ENCODE results near the gene SDHAF3.

The SDHAF3 gene

GRCh38 chr7:97166308-97166707, 48.8 kb downstream of the SDHAF3 start:
- peaks cover 7% of the 10 kb centered on the region for H3K4me1 ChIP-seq (ENCODE audit: control insufficient read depth, low read length)
- no peaks in the 10 kb centered on the region for H4K20me1 ChIP-seq (ENCODE audit: control insufficient read depth, insufficient read depth, low read depth, low read length)
- TF ChIP-seq EZH2phosphoT487 (IDR thresholded peaks at IDR 0.05; ENCODE audit: borderline replicate concordance, low read length): no peak
- H3K36me3 ChIP-seq (ENCODE audit: control insufficient read depth, low read length): peaks cover 31% of the 10 kb centered on the region
- H3K4me2 ChIP-seq (ENCODE audit: low read length): no peak overlapping the region
- peaks cover 9% of the 10 kb centered on the region; the same call in 1 of the 2 replicates for H3K9me3 ChIP-seq (ENCODE audit: control insufficient read depth, insufficient read depth, low read length)
- H3K27me3 ChIP-seq (ENCODE audit: control insufficient read depth, low read length): no peaks in the 10 kb centered on the region
- H3K4me3 ChIP-seq (ENCODE audit: low read length): no peak overlapping the region
- H3K9me2 ChIP-seq (replicated peaks; ENCODE audit: control insufficient read depth, low read length): no peaks in the 10 kb centered on the region
- no peaks in the 10 kb centered on the region for H3F3A ChIP-seq (ENCODE audit: control insufficient read depth, insufficient read depth)
- no peak overlapping the region for H3K27ac ChIP-seq (ENCODE audit: low read depth, low read length)
- peaks cover 46% of the 10 kb centered on the region for H3K79me2 ChIP-seq (ENCODE audit: control insufficient read depth, low read length)

- Histone ChIP-seq H3K9me2 (replicated peaks; ENCODE audit: control insufficient read depth, low read length) (no peaks in the 10 kb centered on the region), H3K36me3 (ENCODE audit: control insufficient read depth, low read length) (peaks cover 27% of the 10 kb centered on the region), H3K4me3 (ENCODE audit: low read length) (no peak overlapping the region), H3K4me2 (ENCODE audit: low read length) (no peak overlapping the region), H4K20me1 (ENCODE audit: control insufficient read depth, insufficient read depth, low read depth, low read length) (no peaks in the 10 kb centered on the region), H3K27ac (ENCODE audit: low read depth, low read length) (no peak overlapping the region), H3K4me1 (ENCODE audit: control insufficient read depth, low read length) (peaks cover 7% of the 10 kb centered on the region), H3F3A (ENCODE audit: control insufficient read depth, insufficient read depth) (no peaks in the 10 kb centered on the region), H3K9me3 (ENCODE audit: control insufficient read depth, insufficient read depth, low read length) (peaks cover 9% of the 10 kb centered on the region; the same call in 1 of the 2 replicates), H3K27me3 (ENCODE audit: control insufficient read depth, low read length) (no peaks in the 10 kb centered on the region), H3K79me2 (ENCODE audit: control insufficient read depth, low read length) (peaks cover 43% of the 10 kb centered on the region)
- TF ChIP-seq CTCF (IDR thresholded peaks at IDR 0.05; ENCODE audit: low read depth, low read length, poor library complexity, severe bottlenecking): no peak
- no peak for TF ChIP-seq EZH2phosphoT487 (IDR thresholded peaks at IDR 0.05; ENCODE audit: borderline replicate concordance, low read length)
These were observed 49.7 kb downstream of the SDHAF3 start for GRCh38 chr7:97167176-97167575.

GRCh38 chr7:97167749-97168148, 50.3 kb downstream of the SDHAF3 start:
- no peaks in the 10 kb centered on the region for H3K27me3 ChIP-seq (ENCODE audit: control insufficient read depth, low read length)
- H3K9me3 ChIP-seq (ENCODE audit: control insufficient read depth, insufficient read depth, low read length): peaks cover 9% of the 10 kb centered on the region; the same call in 1 of the 2 replicates
- H3F3A ChIP-seq (ENCODE audit: control insufficient read depth, insufficient read depth): no peaks in the 10 kb centered on the region
- TF ChIP-seq EZH2phosphoT487 (IDR thresholded peaks at IDR 0.05; ENCODE audit: borderline replicate concordance, low read length) (no peak), CTCF (IDR thresholded peaks at IDR 0.05; ENCODE audit: low read depth, low read length, poor library complexity, severe bottlenecking) (no peak)
- H3K4me1 ChIP-seq (ENCODE audit: control insufficient read depth, low read length): peaks cover 7% of the 10 kb centered on the region
- peaks cover 27% of the 10 kb centered on the region for H3K36me3 ChIP-seq (ENCODE audit: control insufficient read depth, low read length)
- H4K20me1 ChIP-seq (ENCODE audit: control insufficient read depth, insufficient read depth, low read depth, low read length): no peaks in the 10 kb centered on the region
- H3K4me3 ChIP-seq (ENCODE audit: low read length): no peak overlapping the region
- no peaks in the 10 kb centered on the region for H3K9me2 ChIP-seq (replicated peaks; ENCODE audit: control insufficient read depth, low read length)
- peaks cover 40% of the 10 kb centered on the region for H3K79me2 ChIP-seq (ENCODE audit: control insufficient read depth, low read length)
- no peak overlapping the region for H3K4me2 ChIP-seq (ENCODE audit: low read length)
- H3K27ac ChIP-seq (ENCODE audit: low read depth, low read length): no peak overlapping the region

- Histone ChIP-seq H3K9me2 (replicated peaks; ENCODE audit: control insufficient read depth, low read length) (no peaks in the 10 kb centered on the region), H3K27ac (ENCODE audit: low read depth, low read length) (no peak overlapping the region), H3K4me2 (ENCODE audit: low read length) (no peak overlapping the region), H3K79me2 (ENCODE audit: control insufficient read depth, low read length) (peaks cover 4% of the 10 kb centered on the region), H3K9me3 (ENCODE audit: control insufficient read depth, insufficient read depth, low read length) (no peaks in the 10 kb centered on the region), H3F3A (ENCODE audit: control insufficient read depth, insufficient read depth) (peaks cover 2% of the 10 kb centered on the region; the same call in 1 of the 2 replicates), H3K4me1 (ENCODE audit: control insufficient read depth, low read length) (no peaks in the 10 kb centered on the region), H3K36me3 (ENCODE audit: control insufficient read depth, low read length) (no peaks in the 10 kb centered on the region), H3K27me3 (ENCODE audit: control insufficient read depth, low read length) (no peaks in the 10 kb centered on the region), H3K4me3 (ENCODE audit: low read length) (no peak overlapping the region), H4K20me1 (ENCODE audit: control insufficient read depth, insufficient read depth, low read depth, low read length) (peaks cover 2% of the 10 kb centered on the region; the same call in 1 of the 2 replicates)
- no peak for TF ChIP-seq EZH2phosphoT487 (IDR thresholded peaks at IDR 0.05; ENCODE audit: borderline replicate concordance, low read length)
- TF ChIP-seq CTCF (IDR thresholded peaks at IDR 0.05; ENCODE audit: low read depth, low read length, poor library complexity, severe bottlenecking): no peak
These were observed 56.8 kb downstream of the SDHAF3 start for GRCh38 chr7:97174303-97174702.
